ENCODE measurements around the gene C16orf96. TPM values are rescaled to one million over a fixed set of nuclear protein-coding genes. Genes with fewer than 3 reads are reported as not detected.

C16orf96 gene
- total RNA-seq, 1 experiment from 2014 or later = 1.3 TPM

DNA sequence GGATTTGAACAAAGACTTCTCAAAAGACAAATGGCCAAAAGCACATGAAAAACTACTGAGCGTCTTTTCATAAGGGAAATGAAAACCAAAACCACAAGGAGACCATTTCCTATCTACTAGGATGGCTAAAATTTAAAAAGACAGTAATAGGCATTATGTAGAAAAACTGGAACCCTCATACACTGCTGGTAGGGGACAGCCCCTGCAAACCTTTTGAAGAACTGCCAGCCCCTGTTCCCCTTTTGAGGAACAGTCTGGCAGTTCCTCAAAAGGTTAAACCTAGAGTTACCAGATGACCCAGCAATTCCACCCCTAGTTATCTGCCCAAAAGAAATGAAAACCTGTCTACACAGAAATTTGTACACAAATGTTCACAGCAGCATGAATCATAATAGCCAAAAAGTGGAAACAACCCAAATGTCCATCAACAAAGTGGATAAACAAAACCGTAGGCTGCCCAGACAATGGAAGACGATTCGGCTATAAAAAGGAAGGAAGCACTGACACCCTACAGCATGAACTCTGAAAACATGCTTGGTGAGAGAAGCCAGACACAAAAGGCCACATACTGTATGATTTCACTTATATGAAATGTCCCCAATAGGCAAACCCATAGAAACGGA is 40.4 kb upstream of the C16orf96 start:
- Mint-ChIP-seq H3K9me3 (no peaks in the 10 kb centered on the region), H3K4me3 (no peak overlapping the region)
- no peak for ATAC-seq

DNA sequence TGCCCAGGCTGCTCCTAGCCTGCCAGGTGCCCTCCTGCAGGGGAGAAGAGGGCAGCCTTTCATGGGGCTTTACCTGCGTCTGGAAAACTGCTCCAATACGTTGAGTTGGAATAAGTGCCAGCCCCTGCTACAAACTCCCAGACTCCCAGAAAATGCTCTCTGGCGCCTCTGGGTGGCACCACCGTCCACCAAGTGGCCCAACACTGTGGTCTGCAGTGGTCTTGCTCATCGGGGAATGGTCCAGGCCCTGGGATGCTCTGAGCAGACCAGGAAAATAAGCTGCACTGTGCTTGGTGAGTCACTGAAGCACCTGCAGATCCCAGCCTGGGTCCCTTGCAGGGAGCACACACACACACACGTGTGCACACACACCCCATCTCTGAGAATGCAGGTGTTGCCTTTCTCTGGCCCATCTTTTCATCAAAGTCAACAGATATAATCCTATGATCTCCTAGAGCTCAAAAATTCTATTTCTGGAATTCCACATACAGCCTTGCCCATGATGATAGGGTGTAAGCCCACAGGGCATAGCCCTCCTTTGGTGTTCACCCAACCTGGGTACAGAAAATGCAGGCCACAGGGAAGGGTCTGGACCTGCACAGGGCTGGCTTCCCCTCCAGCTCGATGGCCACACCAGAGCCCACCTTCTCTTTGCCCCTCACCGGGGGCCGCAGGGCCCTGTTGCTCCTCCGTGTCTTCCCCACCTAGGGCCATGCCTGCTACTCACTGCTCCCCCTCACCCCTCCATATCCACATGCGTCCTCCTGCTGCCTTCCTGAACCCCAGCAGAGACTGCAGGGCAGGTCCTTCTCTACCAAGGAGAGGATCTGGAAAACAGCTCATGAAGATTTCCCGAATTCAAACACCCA is 38.1 kb upstream of the C16orf96 start:
- DNase-seq (ENCODE audit: low spot score) (peak; percentile 80), ATAC-seq (peak; percentile 89)
- Mint-ChIP-seq H3K36me3 (no peaks in the 10 kb centered on the region), H3K9me3 (no peaks in the 10 kb centered on the region), H3K4me3 (no peak overlapping the region), H3K27me3 (ENCODE audit: low read depth) (no peaks in the 10 kb centered on the region), H3K4me1 (peaks cover 43% of the 10 kb centered on the region), H3K27ac (peak overlapping the region; percentile 80)
- no peak for TF ChIP-seq TEAD4 (CRISPR knock-in tag; IDR thresholded peaks at IDR 0.05)
- TF ChIP-seq, protein P1, sequence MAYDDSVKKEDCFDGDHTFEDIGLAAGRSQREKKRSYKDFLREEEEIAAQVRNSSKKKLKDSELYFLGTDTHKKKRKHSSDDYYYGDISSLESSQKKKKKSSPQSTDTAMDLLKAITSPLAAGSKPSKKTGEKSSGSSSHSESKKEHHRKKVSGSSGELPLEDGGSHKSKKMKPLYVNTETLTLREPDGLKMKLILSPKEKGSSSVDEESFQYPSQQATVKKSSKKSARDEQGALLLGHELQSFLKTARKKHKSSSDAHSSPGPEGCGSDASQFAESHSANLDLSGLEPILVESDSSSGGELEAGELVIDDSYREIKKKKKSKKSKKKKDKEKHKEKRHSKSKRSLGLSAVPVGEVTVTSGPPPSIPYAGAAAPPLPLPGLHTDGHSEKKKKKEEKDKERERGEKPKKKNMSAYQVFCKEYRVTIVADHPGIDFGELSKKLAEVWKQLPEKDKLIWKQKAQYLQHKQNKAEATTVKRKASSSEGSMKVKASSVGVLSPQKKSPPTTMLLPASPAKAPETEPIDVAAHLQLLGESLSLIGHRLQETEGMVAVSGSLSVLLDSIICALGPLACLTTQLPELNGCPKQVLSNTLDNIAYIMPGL (CRISPR knock-in tag; IDR thresholded peaks at IDR 0.05) = 0 out of 2 replicates have a peak, but pooled peaks have one; percentile 31
- TF ChIP-seq IRF2 (CRISPR knock-in tag; IDR thresholded peaks at IDR 0.05; ENCODE audit: borderline replicate concordance, low read depth) = no peak
- TF ChIP-seq, protein P2, sequence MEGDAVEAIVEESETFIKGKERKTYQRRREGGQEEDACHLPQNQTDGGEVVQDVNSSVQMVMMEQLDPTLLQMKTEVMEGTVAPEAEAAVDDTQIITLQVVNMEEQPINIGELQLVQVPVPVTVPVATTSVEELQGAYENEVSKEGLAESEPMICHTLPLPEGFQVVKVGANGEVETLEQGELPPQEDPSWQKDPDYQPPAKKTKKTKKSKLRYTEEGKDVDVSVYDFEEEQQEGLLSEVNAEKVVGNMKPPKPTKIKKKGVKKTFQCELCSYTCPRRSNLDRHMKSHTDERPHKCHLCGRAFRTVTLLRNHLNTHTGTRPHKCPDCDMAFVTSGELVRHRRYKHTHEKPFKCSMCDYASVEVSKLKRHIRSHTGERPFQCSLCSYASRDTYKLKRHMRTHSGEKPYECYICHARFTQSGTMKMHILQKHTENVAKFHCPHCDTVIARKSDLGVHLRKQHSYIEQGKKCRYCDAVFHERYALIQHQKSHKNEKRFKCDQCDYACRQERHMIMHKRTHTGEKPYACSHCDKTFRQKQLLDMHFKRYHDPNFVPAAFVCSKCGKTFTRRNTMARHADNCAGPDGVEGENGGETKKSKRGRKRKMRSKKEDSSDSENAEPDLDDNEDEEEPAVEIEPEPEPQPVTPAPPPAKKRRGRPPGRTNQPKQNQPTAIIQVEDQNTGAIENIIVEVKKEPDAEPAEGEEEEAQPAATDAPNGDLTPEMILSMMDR (IDR thresholded peaks at IDR 0.05) = peak; percentile 62
- TF ChIP-seq HMGA2 (CRISPR knock-in tag; IDR thresholded peaks at IDR 0.05) = no peak
- POLR2A ChIA-PET = interaction anchor here (0.7 to 1.2 kb wide), 4 partner anchors 12 to 99 kb away, joined by 3 to 6 read pairs (median 4); no protein-coding TSS in a partner anchor
- CTCF ChIA-PET = interaction anchor here (0.5 to 2.7 kb wide), 36 partner anchors 10 to 438 kb away, joined by 3 to 115 read pairs (median 7); partner anchors contain the start of genes ANKS3, C16orf96, CDIP1 and DNAAF8

More for the DNA sequence above, 40.4 kb upstream of the C16orf96 start:
- Mint-ChIP-seq H3K4me1 (peaks cover 20% of the 10 kb centered on the region), H3K27ac (no peak overlapping the region; the same call in 1 of the 2 replicates), H3K36me3 (no peaks in the 10 kb centered on the region), H3K27me3 (ENCODE audit: low read depth) (no peaks in the 10 kb centered on the region)
- no peak for TF ChIP-seq NFYB (CRISPR knock-in tag; conservative IDR thresholded peaks at IDR 0.05; ENCODE audit: low read depth)
- TF ChIP-seq, protein P3, sequence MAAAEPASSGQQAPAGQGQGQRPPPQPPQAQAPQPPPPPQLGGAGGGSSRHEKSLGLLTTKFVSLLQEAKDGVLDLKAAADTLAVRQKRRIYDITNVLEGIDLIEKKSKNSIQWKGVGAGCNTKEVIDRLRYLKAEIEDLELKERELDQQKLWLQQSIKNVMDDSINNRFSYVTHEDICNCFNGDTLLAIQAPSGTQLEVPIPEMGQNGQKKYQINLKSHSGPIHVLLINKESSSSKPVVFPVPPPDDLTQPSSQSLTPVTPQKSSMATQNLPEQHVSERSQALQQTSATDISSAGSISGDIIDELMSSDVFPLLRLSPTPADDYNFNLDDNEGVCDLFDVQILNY (CRISPR knock-in tag; IDR thresholded peaks at IDR 0.05) = no peak
- no peak for TF ChIP-seq CREB1 (CRISPR knock-in tag; IDR thresholded peaks at IDR 0.05)
- TF ChIP-seq, protein P4, sequence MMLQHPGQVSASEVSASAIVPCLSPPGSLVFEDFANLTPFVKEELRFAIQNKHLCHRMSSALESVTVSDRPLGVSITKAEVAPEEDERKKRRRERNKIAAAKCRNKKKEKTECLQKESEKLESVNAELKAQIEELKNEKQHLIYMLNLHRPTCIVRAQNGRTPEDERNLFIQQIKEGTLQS (CRISPR knock-in tag; conservative IDR thresholded peaks at IDR 0.05) = no peak
- no peak for TF ChIP-seq ATF1 (CRISPR knock-in tag; IDR thresholded peaks at IDR 0.05)
- no peak for TF ChIP-seq HMGA2 (CRISPR knock-in tag; IDR thresholded peaks at IDR 0.05)
- no peak for TF ChIP-seq OVOL2 (CRISPR knock-in tag; IDR thresholded peaks at IDR 0.05; ENCODE audit: borderline replicate concordance)
- TF ChIP-seq ZNF219 (CRISPR knock-in tag; IDR thresholded peaks at IDR 0.05; ENCODE audit: borderline replicate concordance) = no peak
- TF ChIP-seq, protein P5, sequence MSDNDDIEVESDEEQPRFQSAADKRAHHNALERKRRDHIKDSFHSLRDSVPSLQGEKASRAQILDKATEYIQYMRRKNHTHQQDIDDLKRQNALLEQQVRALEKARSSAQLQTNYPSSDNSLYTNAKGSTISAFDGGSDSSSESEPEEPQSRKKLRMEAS (CRISPR knock-in tag; IDR thresholded peaks at IDR 0.05) = no peak
- no peak for TF ChIP-seq MYBL2 (CRISPR knock-in tag; IDR thresholded peaks at IDR 0.05)
- ChIA-PET POLR2A (no interaction called here), CTCF (interaction anchor here (1.3 to 4.3 kb wide), 5 partner anchors 16 to 108 kb away, joined by 4 to 21 read pairs (median 13); partner anchors contain the start of gene MGRN1)
- DNase-seq (ENCODE audit: low spot score) = no peak

Data from WTC11 (cell line).